Mesendoderm (in vitro differentiated cells): Measurements from ENCODE around the gene ANKRD55.
"Not testable (repeated sequence)": the region's sequence is repeated elsewhere in the genome, so short reads cannot be mapped to it uniquely, and the experiment has no call there.

Experiments used
- DNase-seq: peaks from one replicate; pipeline ENCODE4 v3.0.0; 2013
- H2AK5ac ChIP-seq: 2 replicates; pipeline ENCODE4 v1.6.1; 2013; ENCODE audit warnings: low read length, inconsistent platforms
- H2BK120ac ChIP-seq: 2 replicates; pipeline ENCODE4 v1.6.1; 2013; ENCODE audit warnings: low read depth, mild to moderate bottlenecking, low read length, moderate library complexity, mixed read lengths
- H2BK15ac ChIP-seq: replicated peaks from 2 replicates; pipeline ENCODE4 v1.6.1; 2013; ENCODE audit warnings: low read depth, mild to moderate bottlenecking, moderate library complexity
- H2BK5ac ChIP-seq: 2 replicates; pipeline ENCODE4 v1.6.1; 2013; ENCODE audit warnings: low read length, inconsistent platforms
- H3K18ac ChIP-seq: 2 replicates; pipeline ENCODE4 v1.6.1; 2013; ENCODE audit warnings: mild to moderate bottlenecking, low read length, mixed read lengths
- H3K23ac ChIP-seq: one replicate; pipeline ENCODE4 v1.6.1; 2013; ENCODE audit warnings: low read length
- H3K27ac ChIP-seq: 2 replicates; pipeline ENCODE4 v1.5.1; 2013; ENCODE audit warnings: low read depth, mild to moderate bottlenecking, inconsistent platforms, low read length, moderate library complexity
- H3K27me3 ChIP-seq: 2 replicates; pipeline ENCODE4 v1.6.1; 2013; ENCODE audit warnings: low read length, control low read depth, mild to moderate bottlenecking, inconsistent platforms; ENCODE audit not compliant: insufficient read depth, poor library complexity
- H3K36me3 ChIP-seq: 2 replicates; pipeline ENCODE4 v1.6.1; 2013; ENCODE audit warnings: low read length, inconsistent platforms; ENCODE audit not compliant: control insufficient read depth, insufficient read depth
- H3K4ac ChIP-seq: one replicate; pipeline ENCODE4 v1.6.1; 2013; ENCODE audit warnings: low read depth, mild to moderate bottlenecking, low read length, moderate library complexity
- H3K4me1 ChIP-seq: 2 replicates; pipeline ENCODE4 v1.6.1; 2013; ENCODE audit warnings: low read depth, low read length, inconsistent platforms; ENCODE audit not compliant: control insufficient read depth
- H3K4me2 ChIP-seq: 2 replicates; pipeline ENCODE4 v1.6.1; 2013; ENCODE audit warnings: low read length
- H3K4me3 ChIP-seq: 2 replicates; pipeline ENCODE4 v1.5.1; 2013; ENCODE audit warnings: mild to moderate bottlenecking, low read length
- H3K56ac ChIP-seq: one replicate; pipeline ENCODE4 v1.6.1; 2013; ENCODE audit warnings: low read length
- H3K79me1 ChIP-seq: 2 replicates; pipeline ENCODE4 v1.6.1; 2013; ENCODE audit warnings: low read length, inconsistent platforms
- H3K79me2 ChIP-seq: 2 replicates; pipeline ENCODE4 v1.6.1; 2013; ENCODE audit warnings: mild to moderate bottlenecking, low read length; ENCODE audit not compliant: control insufficient read depth, insufficient read depth
- H3K9ac ChIP-seq: 2 replicates; pipeline ENCODE4 v1.6.1; 2013; ENCODE audit warnings: low read length, inconsistent platforms
- H4K5ac ChIP-seq: one replicate; pipeline ENCODE4 v1.6.1; 2013; ENCODE audit warnings: low read length
- H4K8ac ChIP-seq: one replicate; pipeline ENCODE4 v1.6.1; 2013; ENCODE audit warnings: low read depth, mild to moderate bottlenecking, control low read depth, low read length, moderate library complexity
- WGBS: extraction: QIAGEN DNeasy Blood & Tissue Kit; methylation state at CpG from one replicate; pipeline ENCODE4 v1.1.7; 2013; ENCODE audit warnings: low lambda C conversion rate, missing lambda C conversion rate; ENCODE audit not compliant: insufficient coverage; ENCODE audit errors: extremely low coverage; 5-methylcytosine and 5-hydroxymethylcytosine counted together

The ANKRD55 gene

DNA sequence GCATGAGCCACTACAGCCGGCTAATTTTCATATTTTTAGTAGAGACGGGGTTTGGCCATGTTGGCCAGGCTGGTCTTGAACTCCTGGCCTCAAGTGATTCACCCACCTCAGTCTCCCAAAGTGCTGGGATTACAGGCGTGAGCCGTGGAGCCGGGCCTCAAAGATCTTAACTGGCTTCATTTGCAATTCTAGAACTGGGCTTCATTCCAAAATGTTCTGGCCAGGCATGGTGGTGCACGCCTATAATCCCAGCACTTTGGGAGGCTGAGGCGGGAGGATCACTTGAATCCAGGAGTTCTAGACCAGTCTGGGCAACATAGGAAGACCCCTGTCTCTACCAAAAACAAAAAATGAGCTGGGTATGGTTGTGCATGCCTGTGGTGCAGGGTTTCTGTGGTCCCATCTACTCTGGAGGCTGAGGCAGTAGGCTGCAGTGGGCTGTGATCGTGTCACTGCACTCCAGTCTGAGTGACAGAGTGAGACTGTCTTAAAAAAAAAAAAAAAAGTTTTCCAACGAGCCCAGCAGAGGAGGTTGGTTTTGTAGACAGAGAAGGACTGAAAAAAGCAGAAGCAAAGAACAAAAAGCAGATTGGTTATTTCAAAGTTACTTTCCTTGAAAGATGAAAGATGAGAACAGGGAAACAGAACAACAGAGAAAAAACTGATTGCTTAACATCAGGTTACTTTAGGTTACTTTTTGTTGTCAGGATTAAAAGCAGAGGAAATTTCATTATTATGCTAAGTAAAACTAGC is 78.2 kb downstream of the ANKRD55 start:
- Histone ChIP-seq H4K5ac (peak overlapping the region; percentile 82), H2BK120ac (peak overlapping the region; percentile 17), H2BK15ac (no peak overlapping the region), H3K4me3 (no peak overlapping the region), H3K79me1 (no peaks in the 10 kb centered on the region), H3K27ac (no peak overlapping the region), H3K4ac (peak overlapping the region; percentile 77), H4K8ac (no peak overlapping the region), H3K27me3 (no peaks in the 10 kb centered on the region), H2BK5ac (peak overlapping the region; percentile 71), H3K56ac (peak overlapping the region; percentile 67), H3K36me3 (no peaks in the 10 kb centered on the region), H3K18ac (no peak overlapping the region), H3K79me2 (no peaks in the 10 kb centered on the region), H2AK5ac (no peak overlapping the region), H3K9ac (no peak overlapping the region), H3K4me2 (no peak overlapping the region), H3K4me1 (peaks cover 15% of the 10 kb centered on the region), H3K23ac (no peak overlapping the region)
- no peak for DNase-seq
- no CpG with 5 or more reads among the region's 9 CpGs for WGBS

DNA sequence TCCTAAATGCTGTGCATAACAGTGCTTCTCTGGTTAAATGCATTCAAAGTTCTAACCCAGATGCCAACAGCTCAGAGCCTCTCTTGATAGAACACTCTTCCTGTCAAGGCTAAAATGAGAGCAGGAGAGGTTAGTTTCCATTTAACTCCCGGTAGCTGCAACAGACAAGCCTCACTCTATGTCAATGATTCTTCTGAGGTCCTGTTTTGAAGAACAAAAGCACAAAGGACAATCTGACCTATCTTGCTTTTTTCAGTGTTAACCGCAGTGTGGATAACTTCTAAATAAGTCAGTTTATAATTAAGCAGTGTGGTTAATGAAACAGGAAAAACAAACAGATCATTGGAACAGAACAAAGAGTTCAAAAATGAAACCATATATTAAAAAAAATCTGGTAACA is 80.7 kb downstream of the ANKRD55 start:
- Histone ChIP-seq H3K4ac (no peak overlapping the region), H3K36me3 (no peaks in the 10 kb centered on the region), H2BK15ac (no peak overlapping the region), H3K23ac (no peak overlapping the region), H3K9ac (no peak overlapping the region), H3K27me3 (no peaks in the 10 kb centered on the region), H3K27ac (no peak overlapping the region), H3K4me1 (peaks cover 10% of the 10 kb centered on the region), H4K8ac (no peak overlapping the region), H2BK120ac (no peak overlapping the region), H3K4me2 (no peak overlapping the region), H3K18ac (no peak overlapping the region), H2AK5ac (no peak overlapping the region), H3K4me3 (no peak overlapping the region), H4K5ac (no peak overlapping the region), H2BK5ac (no peak overlapping the region), H3K79me1 (no peaks in the 10 kb centered on the region), H3K79me2 (no peaks in the 10 kb centered on the region), H3K56ac (no peak overlapping the region)
- no CpG with 5 or more reads among the region's 2 CpGs for WGBS
- DNase-seq: no peak

DNA sequence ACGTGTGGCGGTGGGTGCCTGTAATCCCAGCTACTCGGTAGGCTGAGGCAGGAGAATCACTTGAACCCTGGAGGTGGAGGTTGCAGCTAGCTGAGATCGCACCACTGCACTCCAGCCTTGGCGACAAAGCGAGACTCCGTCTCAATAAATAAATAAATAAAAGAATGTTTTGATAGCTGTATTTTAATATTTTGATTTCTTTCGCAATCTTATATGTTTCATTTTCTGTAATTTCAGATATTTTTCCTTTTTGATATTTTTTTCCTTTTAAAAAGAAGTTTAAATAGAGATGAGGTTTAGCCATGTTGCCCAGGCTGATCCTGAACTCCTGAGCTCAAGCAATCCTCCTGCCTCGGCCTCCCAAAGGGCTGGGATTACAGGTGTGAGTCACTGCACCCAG is 82.4 kb downstream of the ANKRD55 start:
- not testable (repeated sequence) for H4K5ac ChIP-seq, H3K9ac ChIP-seq, DNase-seq, H3K23ac ChIP-seq, H3K4me3 ChIP-seq, H2AK5ac ChIP-seq, H3K4me1 ChIP-seq, H3K27ac ChIP-seq, H3K79me2 ChIP-seq, H3K56ac ChIP-seq, H2BK5ac ChIP-seq, H2BK15ac ChIP-seq, H3K36me3 ChIP-seq, H3K4me2 ChIP-seq, H3K27me3 ChIP-seq, H3K18ac ChIP-seq, H3K4ac ChIP-seq, H4K8ac ChIP-seq, H2BK120ac ChIP-seq, H3K79me1 ChIP-seq
- WGBS: no CpG with 5 or more reads among the region's 9 CpGs

DNA sequence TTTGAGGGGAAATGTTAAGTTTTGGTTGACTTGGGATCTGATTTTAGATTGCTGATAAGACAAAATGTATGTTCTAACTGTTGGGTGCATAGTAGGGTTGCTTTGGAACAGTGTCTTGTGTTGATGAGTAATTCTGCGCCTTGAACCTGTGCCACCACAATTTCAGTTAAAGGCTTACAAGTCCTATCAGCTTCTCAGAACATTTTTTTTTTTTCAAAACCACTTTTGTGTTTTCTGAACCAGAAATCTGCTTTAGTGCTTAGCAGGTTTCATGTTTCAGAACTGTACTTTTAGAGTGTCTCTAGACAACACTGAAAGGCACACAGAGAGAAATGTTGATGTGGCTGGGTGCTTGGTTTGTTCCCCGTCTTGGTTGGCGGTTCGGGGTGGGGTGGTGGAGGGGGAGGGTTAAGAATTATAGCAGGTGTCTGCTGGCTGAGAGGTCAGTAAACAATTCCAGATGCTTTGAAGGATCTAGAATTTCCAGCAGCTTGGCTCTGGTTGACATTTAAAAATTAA is 84.6 kb downstream of the ANKRD55 start:
- Histone ChIP-seq H3K36me3 (no peaks in the 10 kb centered on the region), H4K5ac (no peak overlapping the region), H3K4ac (no peak overlapping the region), H3K23ac (no peak overlapping the region), H2AK5ac (no peak overlapping the region), H3K4me2 (no peak overlapping the region), H4K8ac (peak overlapping the region; percentile 93), H2BK120ac (no peak overlapping the region), H2BK15ac (peak overlapping the region; percentile 92), H3K18ac (no peak overlapping the region), H3K4me3 (no peak overlapping the region), H3K9ac (no peak overlapping the region), H3K79me1 (no peaks in the 10 kb centered on the region), H3K4me1 (no peaks in the 10 kb centered on the region), H3K79me2 (no peaks in the 10 kb centered on the region), H2BK5ac (no peak overlapping the region), H3K27ac (no peak overlapping the region), H3K27me3 (no peaks in the 10 kb centered on the region), H3K56ac (no peak overlapping the region)
- no peak for DNase-seq
- WGBS: no CpG with 5 or more reads among the region's 4 CpGs

DNA sequence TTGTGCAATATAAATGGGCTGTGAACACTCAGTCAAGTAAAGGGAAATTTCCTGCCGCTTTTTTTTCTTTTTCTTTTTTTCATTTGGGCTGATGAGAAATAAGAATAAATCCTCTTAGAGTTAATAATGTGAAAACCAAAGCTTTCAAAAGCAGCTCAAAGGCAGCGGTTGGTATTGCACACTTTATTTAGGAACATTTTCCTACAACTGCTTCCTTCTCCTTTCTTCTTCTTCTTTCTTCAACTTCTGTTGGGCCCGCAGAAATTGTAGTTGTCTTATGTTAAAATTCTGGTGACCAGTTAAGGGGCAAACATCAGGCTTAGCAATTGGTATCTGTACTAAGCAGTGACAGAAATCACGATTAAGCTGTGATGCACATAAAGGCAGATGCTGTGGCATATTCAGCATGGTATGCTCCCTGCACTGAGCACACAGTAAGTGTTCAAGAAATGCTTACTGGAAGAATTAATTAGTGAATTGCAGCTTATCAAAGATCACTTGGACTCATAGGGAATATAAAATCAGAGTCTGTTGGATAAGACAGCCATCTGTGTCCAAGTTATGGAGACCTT is 85.4 kb downstream of the ANKRD55 start:
- Histone ChIP-seq H3K9ac (no peak overlapping the region), H3K79me2 (no peaks in the 10 kb centered on the region), H3K27ac (no peak overlapping the region), H3K36me3 (no peaks in the 10 kb centered on the region), H3K4me2 (no peak overlapping the region), H3K56ac (no peak overlapping the region), H3K18ac (peak overlapping the region; percentile 39), H2BK15ac (no peak overlapping the region), H3K23ac (no peak overlapping the region), H4K5ac (no peak overlapping the region), H3K79me1 (no peaks in the 10 kb centered on the region), H2BK120ac (no peak overlapping the region), H4K8ac (no peak overlapping the region), H2AK5ac (no peak overlapping the region), H3K4ac (no peak overlapping the region), H3K27me3 (no peaks in the 10 kb centered on the region), H3K4me1 (no peaks in the 10 kb centered on the region), H3K4me3 (no peak overlapping the region), H2BK5ac (no peak overlapping the region)
- DNase-seq: no peak
- no CpG with 5 or more reads among the region's 4 CpGs for WGBS
